PFSK-1 (cell line): ENCODE data around the gene GRIPAP1.

Experiments used
- REST ChIP-seq, 2 experiments: IDR thresholded peaks; 2 replicates each; pipeline versions ENCODE4 v1.6.1 to v1.8.0; 2011 to 2012; ENCODE audit warnings: low read depth in 2 of 2, low read length in 2 of 2, control low read depth in 1 of 2, inconsistent platforms in 1 of 2, mild to moderate bottlenecking in 1 of 2, moderate library complexity in 1 of 2; ENCODE audit not compliant: insufficient read depth in 1 of 2
- SIN3A ChIP-seq: IDR thresholded peaks from 2 replicates; pipeline ENCODE4 v1.6.1; 2012; ENCODE audit warnings: mild to moderate bottlenecking, low read length, moderate library complexity, borderline replicate concordance; ENCODE audit not compliant: insufficient read depth

GRCh38 chrX:48965959-48966358 lies 36.1 kb downstream of the GRIPAP1 start:
- no peak for TF ChIP-seq SIN3A
- no peak for TF ChIP-seq REST (IDR thresholded peaks at IDR 0.05; ENCODE audit: insufficient read depth in 1 of 2, low read depth in 2 of 2, low read length in 2 of 2)
